PC-3 (cell line): Measurements from ENCODE around the gene ASCC2. TPM values are rescaled to one million over a fixed set of nuclear protein-coding genes. Genes with fewer than 3 reads are reported as not detected.

Experiments
- ATAC-seq: fragments of 200-7000 bp; cut with Tn5 transposase; 2 replicates; pipeline ENCODE4 v1.9.1; 2020; ENCODE audit warnings: mild to moderate bottlenecking, moderate library complexity
- BruUV-seq: library from RNA; stranded (reverse); fragments of 400-500 nt; replicated peaks from 2 replicates; lab custom pipeline; 2021; lab: Mats Ljungman, UMichigan
- CTCF ChIA-PET: fragments of 300-600 bp; sonication (Branson Sonifier 250); formaldehyde crosslinking; loops from one replicate; lab custom pipeline; 2022; ENCODE audit warnings: antibody characterized with exemption; lab: Charles Lee
- POLR2A ChIA-PET: fragments of 300-600 bp; sonication (Branson Sonifier 250); formaldehyde crosslinking; loops from one replicate; lab custom pipeline; 2022; ENCODE audit warnings: antibody characterized with exemption; ENCODE audit not compliant: unreplicated experiment; lab: Charles Lee
- DNase-seq: peaks from one replicate; pipeline ENCODE4 v3.0.0-alpha.2; 2015
- H2AFZ ChIP-seq: fragments of 300-600 bp; sonication (generic); 2 replicates; pipeline ENCODE4 v1.6.0; 2016; ENCODE audit warnings: antibody characterized with exemption, low read length
- H3F3A ChIP-seq: fragments of 300-600 bp; sonication (generic); one replicate; pipeline ENCODE4 v1.6.0; 2017; ENCODE audit warnings: antibody characterized with exemption, low read length, control low read depth, mild to moderate bottlenecking; ENCODE audit not compliant: unreplicated experiment
- H3K27ac ChIP-seq: fragments of 300-600 bp; sonication (generic); 2 replicates; pipeline ENCODE4 v1.5.1; 2016; ENCODE audit warnings: mild to moderate bottlenecking, low read length
- H3K27me3 ChIP-seq: fragments of 300-600 bp; sonication (generic); 2 replicates; pipeline ENCODE4 v1.6.1; 2016; ENCODE audit warnings: low read length, mixed read lengths
- H3K36me3 ChIP-seq: fragments of 300-600 bp; sonication (generic); 2 replicates; pipeline ENCODE4 v1.6.1; 2016; ENCODE audit warnings: low read depth, mixed run types, low read length, mixed read lengths
- H3K4me1 ChIP-seq: fragments of 300-600 bp; sonication (generic); 2 replicates; pipeline ENCODE4 v1.5.1; 2016; ENCODE audit warnings: low read length; ENCODE audit not compliant: insufficient read depth
- H3K4me2 ChIP-seq: fragments of 300-600 bp; sonication (generic); 2 replicates; pipeline ENCODE4 v1.6.0; 2016; ENCODE audit warnings: low read length
- H3K4me3 ChIP-seq: fragments of 300-600 bp; sonication (generic); 2 replicates; pipeline ENCODE4 v1.5.1; 2016; ENCODE audit warnings: mild to moderate bottlenecking, low read length, mixed read lengths
- H3K79me2 ChIP-seq: fragments of 300-600 bp; sonication (generic); 2 replicates; pipeline ENCODE4 v1.6.1; 2017; ENCODE audit warnings: low read length, mixed read lengths
- H3K9ac ChIP-seq: fragments of 300-600 bp; sonication (generic); 2 replicates; pipeline ENCODE4 v1.6.0; 2016; ENCODE audit warnings: mild to moderate bottlenecking, low read length
- H3K9me2 ChIP-seq: fragments of 300-600 bp; sonication (generic); replicated peaks from 2 replicates; pipeline ENCODE4 v1.6.1; 2016; ENCODE audit warnings: mixed run types, low read length, mixed read lengths
- H3K9me3 ChIP-seq: fragments of 300-600 bp; sonication (generic); 2 replicates; pipeline ENCODE4 v1.6.1; 2016; ENCODE audit warnings: low read length, mixed read lengths
- H4K20me1 ChIP-seq: fragments of 300-600 bp; sonication (generic); 2 replicates; pipeline ENCODE4 v1.6.1; 2016; ENCODE audit warnings: low read length, mixed read lengths
- EZH2 ChIP-seq: fragments of 300-600 bp; sonication (generic); IDR thresholded peaks from one replicate; pipeline ENCODE4 v1.6.1; 2017; ENCODE audit warnings: antibody characterized with exemption, mild to moderate bottlenecking, low read length; ENCODE audit not compliant: unreplicated experiment
- EZH2phosphoT487 ChIP-seq: fragments of 300-600 bp; sonication (generic); IDR thresholded peaks from 2 replicates; pipeline ENCODE4 v1.6.1; 2018; ENCODE audit warnings: mild to moderate bottlenecking, antibody characterized with exemption, low read length, borderline replicate concordance
- intact Hi-C: fragments of 100-400 bp; cut with micrococcal nuclease; formaldehyde crosslinking; loops from 2 replicates; pipeline ENCODE4 v1.9.0; 2023
- total RNA-seq: library from RNA; depleted of rRNA; stranded (reverse); fragments of >200 nt; gene quantifications from 2 replicates; pipeline ENCODE4 v1.2.3, GENCODE V29; 2014
- TF ChIP-seq, protein P1 (sequence below): fragments of 300-600 bp; sonication (generic); conservative IDR thresholded peaks from 2 replicates; pipeline ENCODE4 v1.5.1; 2017; ENCODE audit warnings: antibody characterized with exemption, low read depth, mild to moderate bottlenecking, low read length

Gene ASCC2
- total RNA-seq, 1 experiment from 2014 or later = 37.0 TPM

DNA sequence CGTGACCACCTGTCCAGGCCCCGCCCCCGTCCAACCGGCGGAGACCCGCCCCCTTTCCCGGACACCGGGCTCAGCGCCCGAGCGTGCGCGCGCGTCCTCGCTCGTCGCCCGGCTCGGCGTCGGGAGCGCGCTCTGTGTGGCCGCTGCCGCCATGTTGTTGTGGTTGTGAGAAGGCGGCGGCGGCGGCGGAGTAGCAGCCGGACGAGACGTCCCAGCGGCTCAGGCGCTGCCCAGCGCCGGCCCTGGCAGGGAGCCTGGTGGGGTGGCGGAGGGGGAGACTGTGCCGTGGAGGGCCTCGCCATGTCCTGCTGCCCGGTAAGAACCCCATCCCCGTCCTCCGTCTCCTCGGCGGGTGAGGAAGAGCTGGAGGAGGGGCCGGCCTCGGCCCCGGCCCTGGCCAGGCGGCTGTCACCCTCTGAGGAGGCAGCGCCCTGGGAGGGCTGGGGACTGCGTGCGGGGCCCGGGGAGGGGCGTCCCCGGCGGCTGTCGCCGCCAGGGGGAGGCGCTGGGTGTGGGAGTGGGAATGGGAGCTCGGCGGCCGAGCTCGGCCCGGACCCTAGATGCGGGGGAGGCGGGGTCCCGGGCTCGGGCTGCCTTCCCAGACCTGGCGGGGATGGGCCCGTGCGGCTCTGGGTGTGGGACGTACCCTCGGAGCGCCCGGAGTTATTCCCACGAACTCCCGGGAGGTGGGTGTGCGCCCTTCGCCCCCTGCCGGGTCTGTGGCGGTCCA lies 45.1 kb upstream of the ASCC2 start, which contains the start of gene MTMR3:
Gene MTMR3 (plus strand): TSS at position 130 of the 730 bp plus-strand sequence. CDS start 87,886 bp downstream, outside the sequence.
- BruUV-seq = no TSS peak
- Histone ChIP-seq H3K9me3 (no peaks in the 10 kb centered on the region), H3K9ac (peak within 1 kb of the TSS; percentile 91), H3K4me1 (peaks cover 10% of the 10 kb centered on the region; the same call in 1 of the 2 replicates), H3K27ac (peak within 1 kb of the TSS; percentile 68), H2AFZ (peak within 1 kb of the TSS; percentile 84), H3K4me3 (peak within 1 kb of the TSS; percentile 86), H3K79me2 (peaks cover 52% of the 10 kb centered on the region), H3K9me2 (no peaks in the 10 kb centered on the region), H3K4me2 (peak within 1 kb of the TSS; percentile 79), H4K20me1 (peaks cover 20% of the 10 kb centered on the region), H3F3A (no peaks in the 10 kb centered on the region), H3K27me3 (no peaks in the 10 kb centered on the region), H3K36me3 (no peaks in the 10 kb centered on the region)
- no peak for TF ChIP-seq EZH2
- no peak for TF ChIP-seq EZH2phosphoT487
- TF ChIP-seq, protein P1, sequence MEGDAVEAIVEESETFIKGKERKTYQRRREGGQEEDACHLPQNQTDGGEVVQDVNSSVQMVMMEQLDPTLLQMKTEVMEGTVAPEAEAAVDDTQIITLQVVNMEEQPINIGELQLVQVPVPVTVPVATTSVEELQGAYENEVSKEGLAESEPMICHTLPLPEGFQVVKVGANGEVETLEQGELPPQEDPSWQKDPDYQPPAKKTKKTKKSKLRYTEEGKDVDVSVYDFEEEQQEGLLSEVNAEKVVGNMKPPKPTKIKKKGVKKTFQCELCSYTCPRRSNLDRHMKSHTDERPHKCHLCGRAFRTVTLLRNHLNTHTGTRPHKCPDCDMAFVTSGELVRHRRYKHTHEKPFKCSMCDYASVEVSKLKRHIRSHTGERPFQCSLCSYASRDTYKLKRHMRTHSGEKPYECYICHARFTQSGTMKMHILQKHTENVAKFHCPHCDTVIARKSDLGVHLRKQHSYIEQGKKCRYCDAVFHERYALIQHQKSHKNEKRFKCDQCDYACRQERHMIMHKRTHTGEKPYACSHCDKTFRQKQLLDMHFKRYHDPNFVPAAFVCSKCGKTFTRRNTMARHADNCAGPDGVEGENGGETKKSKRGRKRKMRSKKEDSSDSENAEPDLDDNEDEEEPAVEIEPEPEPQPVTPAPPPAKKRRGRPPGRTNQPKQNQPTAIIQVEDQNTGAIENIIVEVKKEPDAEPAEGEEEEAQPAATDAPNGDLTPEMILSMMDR = peak; percentile 35; the same call in 1 of the 2 replicates
- ATAC-seq (peak; percentile 87), DNase-seq (peak; percentile 88)
- intact Hi-C loops = loop anchor here (2.0 to 10.0 kb wide), 2 partner anchors 40 to 122 kb away; no protein-coding TSS in a partner anchor
- CTCF ChIA-PET = interaction anchor here (0.6 to 1.6 kb wide), 10 partner anchors 25 to 1099 kb away, joined by 3 to 10 read pairs (median 7); partner anchors contain the start of gene ASCC2
- POLR2A ChIA-PET = interaction anchor here (0.6 to 0.7 kb wide), 2 partner anchors 41 to 134 kb away, joined by 10 to 13 read pairs; no protein-coding TSS in a partner anchor

DNA sequence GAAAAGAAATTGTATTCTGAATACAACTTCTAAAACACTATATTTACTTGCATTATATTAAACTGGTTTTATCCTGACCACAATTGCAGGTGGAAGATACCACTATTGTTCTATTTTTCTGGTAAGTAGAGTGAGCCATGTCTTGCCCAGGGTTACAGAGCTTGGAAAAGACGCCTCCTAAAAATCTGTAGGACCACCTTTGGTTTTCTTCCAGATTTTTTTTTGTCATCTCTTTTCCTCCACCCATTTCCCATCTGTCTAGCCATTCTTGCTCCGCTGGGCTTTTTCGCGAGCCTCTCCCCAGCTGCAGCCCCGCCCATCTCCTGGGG lies 44.6 kb upstream of the ASCC2 start:
- intact Hi-C loops = loop anchor here (2.0 to 10.0 kb wide), 2 partner anchors 40 to 122 kb away; no protein-coding TSS in a partner anchor
- CTCF ChIA-PET = interaction anchor here (1.6 kb wide), 1 partner anchor 123 kb away, joined by 9 read pairs; no protein-coding TSS in a partner anchor
- H3K27me3 ChIP-seq = no peaks in the 10 kb centered on the region
- DNase-seq = no peak
- H3K36me3 ChIP-seq = no peaks in the 10 kb centered on the region
- no peak overlapping the region; the same call in 1 of the 2 replicates for H3K4me3 ChIP-seq
- H3K9me3 ChIP-seq = no peaks in the 10 kb centered on the region
- peak overlapping the region; percentile 55; the same call in 1 of the 2 replicates for H3K4me2 ChIP-seq
- no peaks in the 10 kb centered on the region for H3F3A ChIP-seq
- H3K9me2 ChIP-seq = no peaks in the 10 kb centered on the region
- peaks cover 20% of the 10 kb centered on the region for H4K20me1 ChIP-seq
- no TSS peak for BruUV-seq
- POLR2A ChIA-PET = interaction anchor here (0.6 to 0.7 kb wide), 2 partner anchors 39 to 41 kb away, joined by 3 to 13 read pairs; no protein-coding TSS in a partner anchor
- no peak for TF ChIP-seq EZH2phosphoT487
- H3K9ac ChIP-seq = no peak overlapping the region; the same call in 1 of the 2 replicates
- ATAC-seq = peak; percentile 83
- peaks cover 10% of the 10 kb centered on the region; the same call in 1 of the 2 replicates for H3K4me1 ChIP-seq
- H2AFZ ChIP-seq = no peak overlapping the region
- peaks cover 46% of the 10 kb centered on the region for H3K79me2 ChIP-seq
- H3K27ac ChIP-seq = no peak overlapping the region

DNA sequence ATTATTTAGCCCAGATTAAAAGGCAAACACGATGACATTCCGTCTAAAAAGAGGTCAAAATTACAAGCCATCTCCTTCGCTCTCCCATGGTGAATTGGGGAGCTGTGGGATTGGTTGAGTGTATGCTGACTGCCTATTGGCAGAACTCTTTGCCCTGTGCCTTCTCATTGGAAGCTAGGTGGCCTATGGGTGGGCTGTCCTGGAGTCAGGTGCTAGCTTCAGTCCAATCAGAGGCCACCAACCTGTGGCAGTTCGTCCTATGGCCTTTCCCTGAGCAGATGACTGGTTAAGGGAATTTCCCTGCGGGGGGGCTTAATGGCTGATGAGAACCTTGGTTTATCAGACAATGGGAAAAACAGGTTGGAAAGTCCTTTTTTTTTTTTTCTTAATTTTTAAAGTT lies 41.7 kb upstream of the ASCC2 start:
- Histone ChIP-seq H2AFZ (no peak overlapping the region), H3K4me3 (no peak overlapping the region), H3K9me3 (no peaks in the 10 kb centered on the region), H3K4me2 (no peak overlapping the region), H3F3A (no peaks in the 10 kb centered on the region), H3K27ac (no peak overlapping the region), H3K79me2 (peaks cover 17% of the 10 kb centered on the region), H3K9ac (no peak overlapping the region), H3K4me1 (peaks cover 3% of the 10 kb centered on the region; the same call in 1 of the 2 replicates), H3K27me3 (no peaks in the 10 kb centered on the region), H4K20me1 (no peaks in the 10 kb centered on the region), H3K9me2 (no peaks in the 10 kb centered on the region), H3K36me3 (no peaks in the 10 kb centered on the region)
- ChIA-PET CTCF (no interaction called here), POLR2A (no interaction called here)
- DNase-seq (peak; percentile 3), ATAC-seq (no peak)
- BruUV-seq = no TSS peak
- intact Hi-C loops = loop anchor here (10.0 kb wide), 1 partner anchor 125 kb away; no protein-coding TSS in a partner anchor
- TF ChIP-seq EZH2phosphoT487 (no peak), EZH2 (no peak)
- TF ChIP-seq, protein P1 = no peak
